Stimulated activated CD4-positive, alpha-beta T cell treated with anti-CD3 and anti-CD28 coated beads, Interleukin-4, amount 100 ng/mL, for 1 hour (primary cell): ENCODE measurements around the gene CHCHD6.

Experiments
- DNase-seq: peaks from one replicate; pipeline ENCODE4 v3.0.0-alpha.2; 2020

Gene CHCHD6

GRCh38 chr3:126986001-126986400, 282.0 kb downstream of the CHCHD6 start:
- no peak for DNase-seq

GRCh38 chr3:126987129-126987528, 283.1 kb downstream of the CHCHD6 start:
- DNase-seq = no peak

GRCh38 chr3:126987596-126987995, 283.6 kb downstream of the CHCHD6 start:
- DNase-seq = no peak

GRCh38 chr3:126988451-126989021, 284.5 kb downstream of the CHCHD6 start:
- no peak for DNase-seq

GRCh38 chr3:126989316-126990023, 285.4 kb downstream of the CHCHD6 start:
- no peak for DNase-seq

GRCh38 chr3:126990024-126990700, 286.1 kb downstream of the CHCHD6 start:
- DNase-seq = no peak

- no peak for DNase-seq
Measured at GRCh38 chr3:126990890-126991289, 286.9 kb downstream of the CHCHD6 start.

- DNase-seq = no peak
Measured at GRCh38 chr3:126991366-126992200, 287.5 kb downstream of the CHCHD6 start.

- DNase-seq = no peak
Measured at GRCh38 chr3:126992216-126992615, 288.2 kb downstream of the CHCHD6 start.

- no peak for DNase-seq
Measured at GRCh38 chr3:126992776-126993175, 288.7 kb downstream of the CHCHD6 start.

GRCh38 chr3:126993436-126993835, 289.4 kb downstream of the CHCHD6 start:
- DNase-seq = no peak

- no peak for DNase-seq
Measured at GRCh38 chr3:126994661-126995245, 290.7 kb downstream of the CHCHD6 start.

- no peak for DNase-seq
Measured at GRCh38 chr3:126995254-126995780, 291.3 kb downstream of the CHCHD6 start.

- no peak for DNase-seq
Measured at GRCh38 chr3:126995926-126996512, 292.0 kb downstream of the CHCHD6 start.

- no peak for DNase-seq
Measured at GRCh38 chr3:126996905-126997304, 292.9 kb downstream of the CHCHD6 start.

GRCh38 chr3:126997455-126998038, 293.5 kb downstream of the CHCHD6 start:
- DNase-seq = no peak

- DNase-seq = no peak
Measured at GRCh38 chr3:126998320-126998719, 294.3 kb downstream of the CHCHD6 start.

GRCh38 chr3:126998728-126999127, 294.7 kb downstream of the CHCHD6 start:
- DNase-seq = no peak

GRCh38 chr3:126999383-126999782, 295.3 kb downstream of the CHCHD6 start:
- no peak for DNase-seq

GRCh38 chr3:127000119-127000518, 296.1 kb downstream of the CHCHD6 start:
- no peak for DNase-seq

GRCh38 chr3:127000761-127001160, 296.7 kb downstream of the CHCHD6 start:
- no peak for DNase-seq
